Fibroblast of the aortic adventitia (primary cell): ENCODE results near the gene ZFY. TPM values are rescaled to one million over a fixed set of nuclear protein-coding genes. Genes with fewer than 3 reads are reported as not detected.
"Not testable (repeated sequence)": the region's sequence is repeated elsewhere in the genome, so short reads cannot be mapped to it uniquely, and the experiment has no call there.

Experiments
- DNase-seq: peaks from one replicate; pipeline ENCODE4 v3.0.0-alpha.2; 2010; ENCODE audit warnings: low read depth
- H3K4me3 ChIP-seq: 2 replicates; pipeline ENCODE4 v1.5.1; 2011; ENCODE audit warnings: low read depth, mild to moderate bottlenecking, control low read depth, low read length, moderate library complexity
- CTCF ChIP-seq: IDR thresholded peaks from 2 replicates; pipeline ENCODE4 v1.5.1; 2011; ENCODE audit warnings: mild to moderate bottlenecking, low read length, control low read depth, inconsistent platforms; ENCODE audit not compliant: insufficient read depth
- total RNA-seq: library from RNA; depleted of rRNA; stranded (reverse); fragments of >200 nt; gene quantifications from 2 replicates; pipeline ENCODE4 v1.2.3, GENCODE V29; 2012; ENCODE audit warnings: low replicate concordance

Gene ZFY
- total RNA-seq, 1 donor, result 0.18 TPM

- TF ChIP-seq CTCF, result no peak
- DNase-seq, result no peak
- no peak overlapping the region for H3K4me3 ChIP-seq
These were observed 67.0 kb downstream of the ZFY start for GRCh38 chrY:3002190-3002589.

GRCh38 chrY:3002680-3003515 is 67.7 kb downstream of the ZFY start:
- H3K4me3 ChIP-seq, result no peak overlapping the region
- no peak for TF ChIP-seq CTCF
- no peak for DNase-seq

GRCh38 chrY:3003516-3003830 is 68.3 kb downstream of the ZFY start:
- DNase-seq, result no peak
- TF ChIP-seq CTCF, result no peak

GRCh38 chrY:3003846-3004245 is 68.7 kb downstream of the ZFY start:
- DNase-seq, result no peak
- no peak overlapping the region for H3K4me3 ChIP-seq
- TF ChIP-seq CTCF, result no peak

More at GRCh38 chrY:3003516-3003830, 68.3 kb downstream of the ZFY start:
- no peak overlapping the region for H3K4me3 ChIP-seq

GRCh38 chrY:3006031-3006430 is 70.8 kb downstream of the ZFY start:
- not testable (repeated sequence) for H3K4me3 ChIP-seq, DNase-seq

- no peak for TF ChIP-seq CTCF
- H3K4me3 ChIP-seq, result no peak overlapping the region
- DNase-seq, result no peak
These were observed 72.8 kb downstream of the ZFY start for GRCh38 chrY:3007967-3008366.

GRCh38 chrY:3012226-3012625 is 77.0 kb downstream of the ZFY start:
- TF ChIP-seq CTCF, result no peak

More at GRCh38 chrY:3012226-3012625, 77.0 kb downstream of the ZFY start:
- no peak overlapping the region for H3K4me3 ChIP-seq
- no peak for DNase-seq
